MCF 10A (cell line): ENCODE data around the gene CLNK. TPM values are rescaled to one million over a fixed set of nuclear protein-coding genes. Genes with fewer than 3 reads are reported as not detected.

Experiments
- BruUV-seq: library from RNA; stranded (reverse); fragments of 400-500 nt; replicated peaks from 2 replicates; lab custom pipeline; 2021; lab: Mats Ljungman, UMichigan
- CTCF ChIA-PET: fragments of 300-600 bp; sonication (Branson Sonifier 250); formaldehyde crosslinking; extraction: SDS; loops from one replicate; lab custom pipeline; 2021; ENCODE audit warnings: antibody characterized with exemption, inconsistent platforms; lab: Yijun Ruan, JAX
- POLR2A ChIA-PET: fragments of 300-600, 350-650 bp; sonication (Branson Sonifier 250); formaldehyde crosslinking; extraction: SDS; loops from one replicate; lab custom pipeline; 2020; ENCODE audit warnings: antibody characterized with exemption, inconsistent platforms; lab: Yijun Ruan, JAX
- DNase-seq: peaks from one replicate; pipeline ENCODE4 v3.0.0-alpha.2; 2018; ENCODE audit not compliant: unreplicated experiment
- H3K27ac Mint-ChIP-seq: one replicate; pipeline ENCODE4 v1.8.0; 2022; ENCODE audit warnings: mild to moderate bottlenecking, low read depth, mixed read lengths; ENCODE audit not compliant: unreplicated experiment
- H3K27me3 Mint-ChIP-seq: one replicate; pipeline ENCODE4 v1.8.0; 2022; ENCODE audit warnings: mixed read lengths; ENCODE audit not compliant: insufficient read depth, unreplicated experiment
- H3K36me3 Mint-ChIP-seq: one replicate; pipeline ENCODE4 v1.8.0; 2022; ENCODE audit warnings: mild to moderate bottlenecking, moderate library complexity, mixed read lengths; ENCODE audit not compliant: insufficient read depth, unreplicated experiment
- H3K4me1 Mint-ChIP-seq: one replicate; pipeline ENCODE4 v1.8.0; 2022; ENCODE audit warnings: mixed read lengths; ENCODE audit not compliant: insufficient read depth, unreplicated experiment
- H3K4me3 Mint-ChIP-seq: one replicate; pipeline ENCODE4 v1.8.0; 2022; ENCODE audit warnings: mild to moderate bottlenecking, moderate library complexity, mixed read lengths; ENCODE audit not compliant: unreplicated experiment
- H3K9me3 Mint-ChIP-seq: one replicate; pipeline ENCODE4 v1.8.0; 2022; ENCODE audit warnings: mixed read lengths; ENCODE audit not compliant: unreplicated experiment
- CTCF ChIP-seq: fragments of 200-600 bp; IDR thresholded peaks from one replicate; pipeline ENCODE4 v1.8.0; 2022; ENCODE audit warnings: antibody characterized with exemption, mild to moderate bottlenecking; ENCODE audit not compliant: unreplicated experiment
- intact Hi-C: fragments of 100-400 bp; cut with micrococcal nuclease; formaldehyde crosslinking; loops from 2 replicates; pipeline ENCODE4 v1.14.1; 2022
- total RNA-seq: library from RNA; stranded (reverse); gene quantifications from 2 replicates; pipeline ENCODE4 v1.2.3, GENCODE V29; 2022

CLNK gene
- total RNA-seq, 1 experiment from 2014 or later = not detected

GRCh38 chr4:10635091-10635490 lies 49.5 kb downstream of the CLNK start:
- no peaks in the 10 kb centered on the region for H3K27me3 Mint-ChIP-seq
- intact Hi-C loops = no loop called here
- H3K27ac Mint-ChIP-seq = no peak overlapping the region
- no TSS peak for BruUV-seq
- H3K36me3 Mint-ChIP-seq = no peaks in the 10 kb centered on the region
- no peak for TF ChIP-seq CTCF
- H3K9me3 Mint-ChIP-seq = peaks cover 20% of the 10 kb centered on the region
- no peaks in the 10 kb centered on the region for H3K4me1 Mint-ChIP-seq
- POLR2A ChIA-PET = no interaction called here
- H3K4me3 Mint-ChIP-seq = no peak overlapping the region
- no peak for DNase-seq
- CTCF ChIA-PET = interaction anchor here (0.6 to 0.8 kb wide), 2 partner anchors 11 to 257 kb away, joined by 3 read pairs; no protein-coding TSS in a partner anchor

GRCh38 chr4:10629394-10629793 lies 55.2 kb downstream of the CLNK start:
- Mint-ChIP-seq H3K4me3 (no peak overlapping the region), H3K36me3 (no peaks in the 10 kb centered on the region), H3K4me1 (no peaks in the 10 kb centered on the region), H3K27me3 (no peaks in the 10 kb centered on the region), H3K27ac (no peak overlapping the region), H3K9me3 (peaks cover 30% of the 10 kb centered on the region)
- no peak for TF ChIP-seq CTCF
- ChIA-PET CTCF (interaction anchor here (0.7 kb wide), 1 partner anchor 823 kb away, joined by 3 read pairs; no protein-coding TSS in a partner anchor), POLR2A (no interaction called here)
- no TSS peak for BruUV-seq
- DNase-seq = no peak
- intact Hi-C loops = no loop called here

GRCh38 chr4:10625131-10625530 lies 59.4 kb downstream of the CLNK start:
- Mint-ChIP-seq H3K27me3 (no peaks in the 10 kb centered on the region), H3K4me3 (no peak overlapping the region), H3K36me3 (no peaks in the 10 kb centered on the region), H3K4me1 (no peaks in the 10 kb centered on the region), H3K27ac (no peak overlapping the region), H3K9me3 (peaks cover 26% of the 10 kb centered on the region)
- intact Hi-C loops = no loop called here
- no peak for DNase-seq
- no TSS peak for BruUV-seq
- POLR2A ChIA-PET = interaction anchor here (0.6 kb wide), 1 partner anchor 1735 kb away, joined by 3 read pairs; no protein-coding TSS in a partner anchor
- CTCF ChIA-PET = no interaction called here
- TF ChIP-seq CTCF = no peak

- POLR2A ChIA-PET = no interaction called here
- Mint-ChIP-seq H3K27me3 (no peaks in the 10 kb centered on the region), H3K27ac (no peak overlapping the region), H3K4me1 (no peaks in the 10 kb centered on the region), H3K36me3 (no peaks in the 10 kb centered on the region), H3K9me3 (peaks cover 26% of the 10 kb centered on the region), H3K4me3 (no peak overlapping the region)
- CTCF ChIA-PET = interaction anchor here (0.6 to 1.7 kb wide), 3 partner anchors 11 to 1495 kb away, joined by 3 to 5 read pairs (median 4); no protein-coding TSS in a partner anchor
- TF ChIP-seq CTCF = no peak
- no TSS peak for BruUV-seq
- intact Hi-C loops = no loop called here
- DNase-seq = no peak
Observed at GRCh38 chr4:10623862-10624261, 60.7 kb downstream of the CLNK start.
